ENCODE results near the gene TRAF3.

Gene TRAF3

GRCh38 chr14:102951034-102951433 lies 173.8 kb downstream of the TRAF3 start:
- Histone ChIP-seq H4K91ac (ENCODE audit: low read depth, low read length) (no peak overlapping the region), H4K8ac (ENCODE audit: low read depth, low read length) (no peak overlapping the region), H3K27ac (ENCODE audit: low read depth, low read length) (no peak overlapping the region), H3K79me2 (ENCODE audit: control insufficient read depth, insufficient read depth, low read length, poor library complexity) (no peaks in the 10 kb centered on the region), H3K4me3 (ENCODE audit: low read depth, low read length) (no peak overlapping the region), H2BK120ac (ENCODE audit: insufficient read depth, low read length, poor library complexity) (no peak overlapping the region), H3K18ac (ENCODE audit: low read length) (no peak overlapping the region), H3K14ac (ENCODE audit: low read length) (no peak overlapping the region), H3K9ac (ENCODE audit: low read length) (no peak overlapping the region), H3K27me3 (ENCODE audit: insufficient read depth, low read length) (no peaks in the 10 kb centered on the region), H2AK5ac (ENCODE audit: low read length) (no peak overlapping the region), H2AFZ (ENCODE audit: insufficient read depth, low read length, poor library complexity) (no peak overlapping the region), H2BK5ac (ENCODE audit: low read depth, low read length, poor library complexity) (no peak overlapping the region), H3K4me1 (ENCODE audit: control insufficient read depth in 1 of 2, insufficient read depth in 2 of 2, low read length in 2 of 2) (no peaks in the 10 kb centered on the region), H3K36me3 (ENCODE audit: control insufficient read depth in 1 of 2, insufficient read depth in 2 of 2, low read length in 2 of 2) (peaks cover 75 to 81% of the 10 kb centered on the region in 2 experiments), H3K79me1 (ENCODE audit: low read length) (no peaks in the 10 kb centered on the region), H3K4me2 (ENCODE audit: low read length) (no peak overlapping the region), H3K23ac (ENCODE audit: low read length) (no peak overlapping the region), H3K4ac (ENCODE audit: low read depth, low read length) (no peak overlapping the region), H2BK12ac (ENCODE audit: low read length) (no peak overlapping the region), H3K9me3 (ENCODE audit: insufficient read depth, low read depth, low read length) (no peaks in the 10 kb centered on the region), H4K12ac (ENCODE audit: low read depth, low read length) (no peak overlapping the region)
- WGBS (ENCODE audit: extremely low coverage, insufficient coverage, insufficient read length), result no CpG with 5 or more reads among the region's 10 CpGs
- DNase-seq, result no peak

DNA sequence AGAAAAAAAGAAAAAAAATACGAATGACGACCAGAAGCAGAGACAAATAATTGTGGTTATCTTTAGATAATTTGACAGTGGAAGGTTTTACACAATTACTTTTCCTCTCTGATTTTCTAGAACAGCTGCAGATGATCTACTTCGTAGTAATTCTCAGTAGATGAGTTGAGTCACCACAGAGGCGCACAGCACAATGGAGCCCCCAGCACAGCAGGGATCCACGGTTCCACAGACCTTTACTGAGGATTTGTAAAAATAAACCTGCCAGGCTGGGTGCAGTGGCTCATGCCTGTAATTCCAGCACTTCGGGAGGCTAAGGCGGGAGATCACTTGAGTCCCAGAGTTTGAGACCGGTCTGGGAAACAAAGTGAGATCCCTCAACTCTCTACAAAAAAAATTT lies 174.6 kb downstream of the TRAF3 start:
- no peaks in the 10 kb centered on the region for H3K9me3 ChIP-seq (ENCODE audit: insufficient read depth, low read depth, low read length)
- no peak overlapping the region for H3K4ac ChIP-seq (ENCODE audit: low read depth, low read length)
- no peaks in the 10 kb centered on the region for H3K79me1 ChIP-seq (ENCODE audit: low read length)
- H3K9ac ChIP-seq (ENCODE audit: low read length), result no peak overlapping the region
- H3K4me2 ChIP-seq (ENCODE audit: low read length), result no peak overlapping the region
- H3K23ac ChIP-seq (ENCODE audit: low read length), result no peak overlapping the region
- no peak overlapping the region for H4K91ac ChIP-seq (ENCODE audit: low read depth, low read length)
- no peak overlapping the region for H3K14ac ChIP-seq (ENCODE audit: low read length)
- no peak overlapping the region for H2BK5ac ChIP-seq (ENCODE audit: low read depth, low read length, poor library complexity)
- H3K4me3 ChIP-seq (ENCODE audit: low read depth, low read length), result no peak overlapping the region
- no peak overlapping the region for H2BK120ac ChIP-seq (ENCODE audit: insufficient read depth, low read length, poor library complexity)
- no peaks in the 10 kb centered on the region for H3K4me1 ChIP-seq (ENCODE audit: control insufficient read depth in 1 of 2, insufficient read depth in 2 of 2, low read length in 2 of 2)
- no peak overlapping the region for H3K18ac ChIP-seq (ENCODE audit: low read length)
- H2AK5ac ChIP-seq (ENCODE audit: low read length), result no peak overlapping the region
- no peak overlapping the region for H4K8ac ChIP-seq (ENCODE audit: low read depth, low read length)
- no peaks in the 10 kb centered on the region for H3K27me3 ChIP-seq (ENCODE audit: insufficient read depth, low read length)
- H4K12ac ChIP-seq (ENCODE audit: low read depth, low read length), result no peak overlapping the region
- no peaks in the 10 kb centered on the region for H3K79me2 ChIP-seq (ENCODE audit: control insufficient read depth, insufficient read depth, low read length, poor library complexity)
- WGBS (ENCODE audit: extremely low coverage, insufficient coverage, insufficient read length), result no CpG with 5 or more reads among the region's 8 CpGs
- no peak overlapping the region for H2AFZ ChIP-seq (ENCODE audit: insufficient read depth, low read length, poor library complexity)
- no peak overlapping the region for H2BK12ac ChIP-seq (ENCODE audit: low read length)
- no peak for DNase-seq
- H3K27ac ChIP-seq (ENCODE audit: low read depth, low read length), result no peak overlapping the region
- H3K36me3 ChIP-seq (ENCODE audit: control insufficient read depth in 1 of 2, insufficient read depth in 2 of 2, low read length in 2 of 2), result peaks cover 72 to 78% of the 10 kb centered on the region in 2 experiments

- Histone ChIP-seq H2BK120ac (ENCODE audit: insufficient read depth, low read length, poor library complexity) (no peak overlapping the region), H3K14ac (ENCODE audit: low read length) (no peak overlapping the region), H2AK5ac (ENCODE audit: low read length) (no peak overlapping the region), H4K12ac (ENCODE audit: low read depth, low read length) (no peak overlapping the region), H2AFZ (ENCODE audit: insufficient read depth, low read length, poor library complexity) (no peak overlapping the region), H4K91ac (ENCODE audit: low read depth, low read length) (no peak overlapping the region), H3K36me3 (ENCODE audit: control insufficient read depth in 1 of 2, insufficient read depth in 2 of 2, low read length in 2 of 2) (peaks cover 72 to 77% of the 10 kb centered on the region in 2 experiments), H3K27ac (ENCODE audit: low read depth, low read length) (no peak overlapping the region), H2BK12ac (ENCODE audit: low read length) (no peak overlapping the region), H3K4ac (ENCODE audit: low read depth, low read length) (no peak overlapping the region), H3K9me3 (ENCODE audit: insufficient read depth, low read depth, low read length) (no peaks in the 10 kb centered on the region), H3K4me2 (ENCODE audit: low read length) (no peak overlapping the region), H2BK5ac (ENCODE audit: low read depth, low read length, poor library complexity) (no peak overlapping the region), H3K27me3 (ENCODE audit: insufficient read depth, low read length) (no peaks in the 10 kb centered on the region), H3K79me1 (ENCODE audit: low read length) (no peaks in the 10 kb centered on the region), H4K8ac (ENCODE audit: low read depth, low read length) (no peak overlapping the region), H3K79me2 (ENCODE audit: control insufficient read depth, insufficient read depth, low read length, poor library complexity) (no peaks in the 10 kb centered on the region), H3K18ac (ENCODE audit: low read length) (no peak overlapping the region), H3K9ac (ENCODE audit: low read length) (no peak overlapping the region), H3K4me1 (ENCODE audit: control insufficient read depth in 1 of 2, insufficient read depth in 2 of 2, low read length in 2 of 2) (no peaks in the 10 kb centered on the region), H3K23ac (ENCODE audit: low read length) (no peak overlapping the region), H3K4me3 (ENCODE audit: low read depth, low read length) (no peak overlapping the region)
- no peak for DNase-seq
- no CpG with 5 or more reads among the region's 6 CpGs for WGBS (ENCODE audit: extremely low coverage, insufficient coverage, insufficient read length)
Measured at GRCh38 chr14:102952276-102952675, 175.0 kb downstream of the TRAF3 start.

- H2BK12ac ChIP-seq (ENCODE audit: low read length), result no peak overlapping the region
- DNase-seq, result no peak
- no peak overlapping the region for H2BK5ac ChIP-seq (ENCODE audit: low read depth, low read length, poor library complexity)
- no peak overlapping the region for H2BK120ac ChIP-seq (ENCODE audit: insufficient read depth, low read length, poor library complexity)
- no peaks in the 10 kb centered on the region for H3K79me2 ChIP-seq (ENCODE audit: control insufficient read depth, insufficient read depth, low read length, poor library complexity)
- no peak overlapping the region for H4K12ac ChIP-seq (ENCODE audit: low read depth, low read length)
- H3K79me1 ChIP-seq (ENCODE audit: low read length), result no peaks in the 10 kb centered on the region
- H3K4ac ChIP-seq (ENCODE audit: low read depth, low read length), result no peak overlapping the region
- WGBS (ENCODE audit: extremely low coverage, insufficient coverage, insufficient read length), result no CpG with 5 or more reads among the region's 15 CpGs
- H3K18ac ChIP-seq (ENCODE audit: low read length), result no peak overlapping the region
- no peak overlapping the region for H4K8ac ChIP-seq (ENCODE audit: low read depth, low read length)
- H2AK5ac ChIP-seq (ENCODE audit: low read length), result no peak overlapping the region
- H3K27ac ChIP-seq (ENCODE audit: low read depth, low read length), result no peak overlapping the region
- no peak overlapping the region for H2AFZ ChIP-seq (ENCODE audit: insufficient read depth, low read length, poor library complexity)
- H3K4me3 ChIP-seq (ENCODE audit: low read depth, low read length), result no peak overlapping the region
- no peaks in the 10 kb centered on the region for H3K4me1 ChIP-seq (ENCODE audit: control insufficient read depth in 1 of 2, insufficient read depth in 2 of 2, low read length in 2 of 2)
- no peaks in the 10 kb centered on the region for H3K9me3 ChIP-seq (ENCODE audit: insufficient read depth, low read depth, low read length)
- H3K36me3 ChIP-seq (ENCODE audit: control insufficient read depth in 1 of 2, insufficient read depth in 2 of 2, low read length in 2 of 2), result peaks cover 72 to 79% of the 10 kb centered on the region in 2 experiments
- H3K23ac ChIP-seq (ENCODE audit: low read length), result no peak overlapping the region
- H3K9ac ChIP-seq (ENCODE audit: low read length), result no peak overlapping the region
- H3K4me2 ChIP-seq (ENCODE audit: low read length), result no peak overlapping the region
- no peaks in the 10 kb centered on the region for H3K27me3 ChIP-seq (ENCODE audit: insufficient read depth, low read length)
- H3K14ac ChIP-seq (ENCODE audit: low read length), result no peak overlapping the region
- no peak overlapping the region for H4K91ac ChIP-seq (ENCODE audit: low read depth, low read length)
Measured at GRCh38 chr14:102953100-102953499, 175.9 kb downstream of the TRAF3 start.
